Activated CD8-positive, alpha-beta memory T cell treated with anti-CD3 and anti-CD28 coated beads, Interleukin-2, amount 10 ng/mL, durations not matched to agents 7 days and 5 days (primary cell): ENCODE results near the gene POM121L12. TPM values are rescaled to one million over a fixed set of nuclear protein-coding genes. Genes with fewer than 3 reads are reported as not detected.

Experiments used
- ATAC-seq: fragments of 150-1000 bp; cut with Tn5 transposase; one replicate; pipeline ENCODE4 v1.10.0; 2021; ENCODE audit warnings: moderate library complexity
- CTCF ChIA-PET: fragments of 350-600 bp; sonication (Branson Sonifier 250); formaldehyde crosslinking; loops from one replicate; lab custom pipeline; 2021; ENCODE audit warnings: antibody characterized with exemption; lab: Charles Lee
- DNase-seq: peaks from one replicate; pipeline ENCODE4 v3.0.0-alpha.2; 2020
- H3K27ac Mint-ChIP-seq: one replicate; pipeline ENCODE4 v1.8.0; 2021; ENCODE audit warnings: mild to moderate bottlenecking, mixed read lengths
- H3K27me3 Mint-ChIP-seq: one replicate; pipeline ENCODE4 v1.8.0; 2021; ENCODE audit warnings: mixed read lengths
- H3K36me3 Mint-ChIP-seq: one replicate; pipeline ENCODE4 v1.8.0; 2021; ENCODE audit warnings: mild to moderate bottlenecking, mixed read lengths
- H3K4me1 Mint-ChIP-seq: one replicate; pipeline ENCODE4 v1.8.0; 2021; ENCODE audit warnings: mixed read lengths
- H3K4me3 Mint-ChIP-seq: one replicate; pipeline ENCODE4 v1.8.0; 2021; ENCODE audit warnings: mild to moderate bottlenecking, moderate library complexity, mixed read lengths
- H3K9me3 Mint-ChIP-seq: one replicate; pipeline ENCODE4 v1.8.0; 2022; ENCODE audit warnings: low read depth, mixed read lengths
- total RNA-seq, 2 experiments: library from RNA; stranded (reverse); gene quantifications; one replicate each; pipeline ENCODE4 v1.2.3, GENCODE V29; 2021

Gene POM121L12
- total RNA-seq, 2 experiments from 2014 or later = not detected

- DNase-seq (no peak), ATAC-seq (no peak)
- Mint-ChIP-seq H3K9me3 (peaks cover 17% of the 10 kb centered on the region), H3K36me3 (no peaks in the 10 kb centered on the region), H3K4me3 (no peak overlapping the region), H3K4me1 (no peaks in the 10 kb centered on the region), H3K27ac (no peak overlapping the region), H3K27me3 (no peaks in the 10 kb centered on the region)
- CTCF ChIA-PET = no interaction called here
Measured at GRCh38 chr7:53060066-53060465, 24.6 kb downstream of the POM121L12 start.

DNA sequence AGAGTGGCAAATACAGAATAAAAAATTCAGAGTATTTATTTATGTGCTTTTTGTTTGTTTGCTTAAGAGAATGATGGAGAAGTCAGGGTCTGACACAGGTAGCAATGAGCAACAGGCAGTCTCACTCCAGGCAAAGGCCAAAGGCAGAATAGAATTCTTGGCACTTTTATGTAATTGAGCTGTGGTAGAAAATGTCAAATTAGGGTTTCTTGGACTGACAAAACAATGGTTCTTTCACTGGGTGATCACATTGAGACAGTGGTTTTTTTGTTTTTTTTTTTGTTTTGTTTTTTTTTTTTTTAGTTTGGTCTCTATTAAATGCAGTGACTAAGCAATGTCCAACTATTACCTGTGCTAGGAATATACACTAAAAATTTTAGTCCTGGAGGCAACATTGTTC lies 27.4 kb downstream of the POM121L12 start:
- H3K4me1 Mint-ChIP-seq = no peaks in the 10 kb centered on the region
- CTCF ChIA-PET = no interaction called here
- H3K27ac Mint-ChIP-seq = no peak overlapping the region
- H3K36me3 Mint-ChIP-seq = no peaks in the 10 kb centered on the region
- no peaks in the 10 kb centered on the region for H3K27me3 Mint-ChIP-seq
- peaks cover 19% of the 10 kb centered on the region for H3K9me3 Mint-ChIP-seq
- DNase-seq (no peak), ATAC-seq (no peak)
- no peak overlapping the region for H3K4me3 Mint-ChIP-seq

DNA sequence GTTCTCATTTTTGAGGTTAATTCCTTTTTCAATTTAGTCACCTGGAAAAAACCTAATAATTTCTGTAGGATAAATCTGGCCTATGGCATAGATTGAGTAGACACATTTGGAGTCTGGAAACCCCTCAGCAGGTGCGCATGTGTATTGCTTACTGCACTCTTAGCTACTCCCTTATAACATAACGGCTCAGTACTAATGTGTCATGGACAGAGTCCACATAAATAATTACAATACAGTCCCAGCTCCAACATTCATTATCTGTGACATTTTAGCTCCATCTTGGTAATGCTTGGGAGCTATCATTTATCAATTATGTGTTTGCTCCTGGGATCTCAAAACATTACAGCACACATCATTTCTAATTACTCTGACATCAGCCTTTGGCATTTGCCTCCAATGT lies 33.2 kb downstream of the POM121L12 start:
- no peak for ATAC-seq
- no peak for DNase-seq
- H3K9me3 Mint-ChIP-seq = peaks cover 12% of the 10 kb centered on the region
- H3K36me3 Mint-ChIP-seq = no peaks in the 10 kb centered on the region
- no peaks in the 10 kb centered on the region for H3K27me3 Mint-ChIP-seq
- no peaks in the 10 kb centered on the region for H3K4me1 Mint-ChIP-seq
- CTCF ChIA-PET = no interaction called here
- H3K27ac Mint-ChIP-seq = no peak overlapping the region
- H3K4me3 Mint-ChIP-seq = no peak overlapping the region

DNA sequence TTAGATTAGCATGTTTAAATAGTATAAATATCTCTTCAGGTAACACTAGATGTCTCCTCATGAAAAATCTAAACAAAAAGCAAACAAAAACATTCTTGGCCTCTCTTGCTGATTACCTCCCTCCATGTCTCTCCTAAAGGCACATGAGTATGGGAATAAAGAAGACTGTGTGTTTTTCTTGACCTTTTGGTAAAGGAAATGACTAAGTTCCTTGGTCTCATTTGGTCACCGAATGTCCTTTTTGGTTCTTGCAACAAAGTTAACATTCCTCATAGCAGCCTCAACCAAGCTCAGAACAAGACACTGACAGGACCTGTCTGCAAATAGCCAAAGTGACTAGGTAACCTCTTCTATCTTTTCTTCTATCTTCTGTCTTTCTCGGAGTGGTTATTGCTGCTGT lies 35.5 kb downstream of the POM121L12 start:
- Mint-ChIP-seq H3K36me3 (no peaks in the 10 kb centered on the region), H3K4me1 (no peaks in the 10 kb centered on the region), H3K4me3 (no peak overlapping the region), H3K9me3 (peaks cover 12% of the 10 kb centered on the region), H3K27me3 (no peaks in the 10 kb centered on the region), H3K27ac (no peak overlapping the region)
- ATAC-seq = no peak
- no peak for DNase-seq
- CTCF ChIA-PET = no interaction called here
